Hepatocyte (in vitro differentiated cells): ENCODE results near the gene THAP12. TPM values are rescaled to one million over a fixed set of nuclear protein-coding genes. Genes with fewer than 3 reads are reported as not detected.

Source experiments
- DNase-seq: peaks from one replicate; pipeline ENCODE4 v3.0.0-alpha.2; 2016; ENCODE audit warnings: low spot score
- H2AFZ ChIP-seq: fragments of 200-600 bp; sonication (generic); 2 replicates; pipeline ENCODE4 v1.6.0; 2016; ENCODE audit warnings: antibody characterized with exemption, mild to moderate bottlenecking
- H3K27ac ChIP-seq: fragments of 200-600 bp; sonication (generic); 2 replicates; pipeline ENCODE4 v1.5.1; 2016; ENCODE audit warnings: mild to moderate bottlenecking
- H3K27me3 ChIP-seq: fragments of 200-600 bp; sonication (generic); 2 replicates; pipeline ENCODE4 v1.6.1; 2016
- H3K36me3 ChIP-seq: fragments of 200-600 bp; sonication (generic); replicated peaks from 2 replicates; pipeline ENCODE4 v1.5.1; 2016; ENCODE audit warnings: low read depth; ENCODE audit not compliant: insufficient read depth
- H3K4me1 ChIP-seq: fragments of 200-600 bp; sonication (generic); 2 replicates; pipeline ENCODE4 v1.5.1; 2016; ENCODE audit warnings: mild to moderate bottlenecking, moderate library complexity; ENCODE audit not compliant: insufficient read depth
- H3K4me2 ChIP-seq: fragments of 200-600 bp; sonication (generic); 2 replicates; pipeline ENCODE4 v1.6.0; 2016
- H3K4me3 ChIP-seq: fragments of 200-600 bp; sonication (generic); 2 replicates; pipeline ENCODE4 v1.5.1; 2016; ENCODE audit warnings: mild to moderate bottlenecking
- H3K79me2 ChIP-seq: fragments of 200-600 bp; sonication (generic); 2 replicates; pipeline ENCODE4 v1.6.0; 2017; ENCODE audit warnings: mild to moderate bottlenecking
- H3K9me2 ChIP-seq: fragments of 200-600 bp; sonication (generic); replicated peaks from 2 replicates; pipeline ENCODE4 v1.6.0; 2017; ENCODE audit warnings: mild to moderate bottlenecking; ENCODE audit not compliant: insufficient read depth
- H3K9me3 ChIP-seq: fragments of 200-600 bp; sonication (generic); 2 replicates; pipeline ENCODE4 v1.5.1; 2016; ENCODE audit warnings: low read depth, mild to moderate bottlenecking
- H4K20me1 ChIP-seq: fragments of 200-600 bp; sonication (generic); 2 replicates; pipeline ENCODE4 v1.6.0; 2016; ENCODE audit warnings: mild to moderate bottlenecking; ENCODE audit not compliant: insufficient read depth, poor library complexity, severe bottlenecking
- CTCF ChIP-seq: fragments of 200-600 bp; sonication (generic); IDR thresholded peaks from 2 replicates; pipeline ENCODE4 v1.5.1; 2016; ENCODE audit warnings: antibody characterized with exemption, mild to moderate bottlenecking; ENCODE audit not compliant: poor library complexity
- EZH2 ChIP-seq: fragments of 200-600 bp; sonication (generic); IDR thresholded peaks from 2 replicates; pipeline ENCODE4 v1.6.1; 2016; ENCODE audit warnings: antibody characterized with exemption, mild to moderate bottlenecking, borderline replicate concordance
- EZH2phosphoT487 ChIP-seq: fragments of 200-600 bp; sonication (generic); IDR thresholded peaks from one replicate; pipeline ENCODE4 v1.6.1; 2018; ENCODE audit warnings: antibody characterized with exemption, mild to moderate bottlenecking, low read depth, moderate library complexity; ENCODE audit not compliant: unreplicated experiment, severe bottlenecking
- WGBS: methylation state at CpG from one replicate; pipeline ENCODE4 v1.1.6; 2016; ENCODE audit warnings: low lambda C conversion rate; ENCODE audit errors: missing lambda C conversion rate; 5-methylcytosine and 5-hydroxymethylcytosine counted together
- polyA plus RNA-seq: library from polyadenylated mRNA; unstranded; fragments of >200 nt; fragmentation: Nextera tagmentation; extraction: Ambion mirVana; gene quantifications from 2 replicates; pipeline ENCODE4 v1.2.1, GENCODE V29; 2016
- total RNA-seq: library from RNA; depleted of rRNA; stranded (reverse); fragments of >200 nt; gene quantifications from 2 replicates; pipeline ENCODE4 v1.2.3, GENCODE V29; 2014

The THAP12 gene
- total and polyA plus RNA-seq, 2 experiments from 2014 or later, result 21.5 to 62.6 TPM

- H4K20me1 ChIP-seq, result peaks cover 12% of the 10 kb centered on the region
- no peak for DNase-seq
- no peaks in the 10 kb centered on the region for H3K9me2 ChIP-seq
- H3K27me3 ChIP-seq, result no peaks in the 10 kb centered on the region
- no peak overlapping the region for H2AFZ ChIP-seq
- H3K27ac ChIP-seq, result no peak overlapping the region
- TF ChIP-seq CTCF, result no peak
- TF ChIP-seq EZH2phosphoT487, result no peak
- TF ChIP-seq EZH2, result no peak
- peaks cover 89% of the 10 kb centered on the region for H3K79me2 ChIP-seq
- H3K4me3 ChIP-seq, result no peak overlapping the region
- H3K4me1 ChIP-seq, result peaks cover 16% of the 10 kb centered on the region
- 80% methylated on average over 7 of the region's 7 CpGs for WGBS
- no peaks in the 10 kb centered on the region for H3K9me3 ChIP-seq
- H3K4me2 ChIP-seq, result no peak overlapping the region
- no peaks in the 10 kb centered on the region for H3K36me3 ChIP-seq
These were observed 4.0 kb downstream of the THAP12 start for GRCh38 chr11:76376746-76377558.

GRCh38 chr11:76371170-76371569, 9.8 kb downstream of the THAP12 start:
- TF ChIP-seq CTCF (no peak), EZH2 (no peak)
- Histone ChIP-seq H3K36me3 (no peaks in the 10 kb centered on the region), H3K4me2 (peak overlapping the region; percentile 46), H3K27me3 (no peaks in the 10 kb centered on the region), H3K4me3 (no peak overlapping the region), H3K9me2 (no peaks in the 10 kb centered on the region), H3K79me2 (peaks cover 96% of the 10 kb centered on the region), H3K4me1 (peaks cover 10% of the 10 kb centered on the region), H3K27ac (peak overlapping the region; percentile 62), H3K9me3 (no peaks in the 10 kb centered on the region), H2AFZ (no peak overlapping the region), H4K20me1 (peaks cover 20% of the 10 kb centered on the region)
- 44% methylated on average over 3 of the region's 3 CpGs for WGBS
- peak; percentile 63 for DNase-seq

- Histone ChIP-seq H3K36me3 (no peaks in the 10 kb centered on the region), H3K4me1 (peaks cover 10% of the 10 kb centered on the region), H3K4me3 (no peak overlapping the region), H3K9me2 (no peaks in the 10 kb centered on the region), H3K4me2 (no peak overlapping the region), H2AFZ (no peak overlapping the region), H3K79me2 (peaks cover 96% of the 10 kb centered on the region), H3K27me3 (no peaks in the 10 kb centered on the region), H3K9me3 (no peaks in the 10 kb centered on the region), H3K27ac (no peak overlapping the region), H4K20me1 (peaks cover 20% of the 10 kb centered on the region)
- TF ChIP-seq EZH2 (no peak), CTCF (no peak), EZH2phosphoT487 (no peak)
- no peak for DNase-seq
- WGBS, result 91% methylated on average over 6 of the region's 6 CpGs
These were observed 11.5 kb downstream of the THAP12 start for GRCh38 chr11:76369406-76369805.
